IMR-90 (cell line): Measurements from ENCODE around the gene MBD3L5. TPM values are rescaled to one million over a fixed set of nuclear protein-coding genes. Genes with fewer than 3 reads are reported as not detected.

Experiments
- ATAC-seq: fragments of 200-7000 bp; cut with Tn5 transposase; 2 replicates; pipeline ENCODE4 v1.9.1; 2020; ENCODE audit warnings: low read depth, mild to moderate bottlenecking, moderate library complexity
- BruUV-seq: library from RNA; stranded (reverse); fragments of 400-500 nt; replicated peaks from 2 replicates; lab custom pipeline; 2021; lab: Mats Ljungman, UMichigan
- CTCF ChIA-PET: fragments of 300-600 bp; formaldehyde crosslinking; extraction: SDS; loops from one replicate; lab custom pipeline; 2021; ENCODE audit warnings: antibody characterized with exemption; lab: Yijun Ruan, JAX
- POLR2A ChIA-PET: fragments of 300-600 bp; sonication (Branson Sonifier 250); formaldehyde crosslinking; loops from one replicate; lab custom pipeline; 2022; ENCODE audit warnings: antibody characterized with exemption; ENCODE audit not compliant: unreplicated experiment; lab: Charles Lee
- DNase-seq: peaks from one replicate; pipeline ENCODE4 v3.0.0; 2013
- H2AFZ ChIP-seq: replicated peaks from 2 replicates; pipeline ENCODE3; 2013; ENCODE audit warnings: low read length, mild to moderate bottlenecking; ENCODE audit not compliant: poor library complexity
- H2AK5ac ChIP-seq: 2 replicates; pipeline ENCODE4 v1.6.1; 2013; ENCODE audit warnings: low read depth, low read length, inconsistent platforms
- H2AK9ac ChIP-seq: replicated peaks from 2 replicates; pipeline ENCODE3; 2013; ENCODE audit warnings: mild to moderate bottlenecking, low read depth, low read length, moderate library complexity; ENCODE audit not compliant: poor library complexity
- H2BK120ac ChIP-seq: 2 replicates; pipeline ENCODE4 v1.6.1; 2013; ENCODE audit warnings: low read depth, low read length, inconsistent platforms
- H2BK15ac ChIP-seq: 3 replicates; pipeline ENCODE4 v1.6.1; 2013; ENCODE audit warnings: low read depth, low read length, inconsistent platforms
- H2BK20ac ChIP-seq: 2 replicates; pipeline ENCODE4 v1.6.1; 2013; ENCODE audit warnings: low read depth, mild to moderate bottlenecking, inconsistent platforms, low read length, moderate library complexity
- H2BK5ac ChIP-seq: 2 replicates; pipeline ENCODE4 v1.6.1; 2013; ENCODE audit warnings: mild to moderate bottlenecking, low read depth, low read length, inconsistent platforms; ENCODE audit not compliant: poor library complexity, severe bottlenecking
- H3K14ac ChIP-seq: replicated peaks from 2 replicates; pipeline ENCODE4 v1.6.1; 2013; ENCODE audit warnings: low read depth, low read length, inconsistent platforms
- H3K18ac ChIP-seq: 2 replicates; pipeline ENCODE4 v1.6.1; 2013; ENCODE audit warnings: low read depth, low read length, control low read depth
- H3K23ac ChIP-seq: 2 replicates; pipeline ENCODE4 v1.6.1; 2013; ENCODE audit warnings: low read depth, low read length, inconsistent platforms
- H3K27ac ChIP-seq: 2 replicates; pipeline ENCODE4 v1.5.1; 2013; ENCODE audit warnings: mild to moderate bottlenecking, control low read depth, low read length; ENCODE audit not compliant: insufficient read depth
- H3K27me3 ChIP-seq: 2 replicates; pipeline ENCODE4 v1.6.1; 2013; ENCODE audit warnings: low read length; ENCODE audit not compliant: control insufficient read depth, insufficient read depth
- H3K36me3 ChIP-seq: 2 replicates; pipeline ENCODE4 v1.6.1; 2013; ENCODE audit warnings: low read length, mixed read lengths; ENCODE audit not compliant: control insufficient read depth, insufficient read depth
- H3K4ac ChIP-seq: 2 replicates; pipeline ENCODE4 v1.6.1; 2013; ENCODE audit warnings: low read depth, low read length, inconsistent platforms
- H3K4me1 ChIP-seq: 2 replicates; pipeline ENCODE4 v1.6.1; 2013; ENCODE audit warnings: low read length, mixed read lengths; ENCODE audit not compliant: control insufficient read depth, insufficient read depth
- H3K4me2 ChIP-seq: 2 replicates; pipeline ENCODE4 v1.6.1; 2013; ENCODE audit warnings: low read depth, mild to moderate bottlenecking, control low read depth, low read length, moderate library complexity
- H3K4me3 ChIP-seq: 2 replicates; pipeline ENCODE4 v1.5.1; 2013; ENCODE audit warnings: low read depth, mild to moderate bottlenecking, control low read depth, low read length, moderate library complexity; ENCODE audit not compliant: insufficient read depth
- H3K56ac ChIP-seq: 2 replicates; pipeline ENCODE4 v1.6.1; 2013; ENCODE audit warnings: low read length, inconsistent platforms; ENCODE audit not compliant: insufficient read depth; ENCODE audit errors: extremely low read depth
- H3K79me1 ChIP-seq, 2 experiments: 2 replicates each; pipeline ENCODE4 v1.6.1; 2013; ENCODE audit warnings: low read length in 2 of 2, inconsistent platforms in 1 of 2, low read depth in 1 of 2
- H3K9ac ChIP-seq: 2 replicates; pipeline ENCODE4 v1.6.1; 2013; ENCODE audit warnings: low read depth, low read length, control low read depth
- H3K9me1 ChIP-seq: 2 replicates; pipeline ENCODE4 v1.6.1; 2013; ENCODE audit warnings: low read length, inconsistent platforms; ENCODE audit not compliant: insufficient read depth
- H3K9me3 ChIP-seq: 2 replicates; pipeline ENCODE4 v1.6.1; 2013; ENCODE audit warnings: low read length; ENCODE audit not compliant: control insufficient read depth, insufficient read depth
- H4K20me1 ChIP-seq: 2 replicates; pipeline ENCODE4 v1.6.1; 2013; ENCODE audit warnings: low read length, inconsistent platforms; ENCODE audit not compliant: insufficient read depth
- H4K5ac ChIP-seq: 2 replicates; pipeline ENCODE4 v1.6.1; 2013; ENCODE audit warnings: mild to moderate bottlenecking, low read depth, low read length, control low read depth
- H4K8ac ChIP-seq, 2 experiments: 2 replicates each; pipeline ENCODE4 v1.6.1; 2013; ENCODE audit warnings: low read depth in 2 of 2, low read length in 2 of 2, control low read depth in 1 of 2, inconsistent platforms in 1 of 2
- H4K91ac ChIP-seq: 2 replicates; pipeline ENCODE4 v1.6.1; 2013; ENCODE audit warnings: low read depth, low read length, inconsistent platforms; ENCODE audit not compliant: insufficient read depth
- FOS ChIP-seq: fragments of 150-350 bp; IDR thresholded peaks from 2 replicates; pipeline ENCODE4 v1.6.1; 2016; ENCODE audit warnings: low read depth, low read length
- MAFK ChIP-seq: IDR thresholded peaks from 2 replicates; pipeline ENCODE4 v1.6.1; 2012; ENCODE audit warnings: low read depth, low read length, improper control_type of control experiment
- NFE2L2 ChIP-seq: fragments of 150-350 bp; IDR thresholded peaks from 2 replicates; pipeline ENCODE4 v1.6.1; 2016; ENCODE audit warnings: low read depth, mild to moderate bottlenecking, low read length
- POLR2A ChIP-seq: IDR thresholded peaks from 2 replicates; pipeline ENCODE4 v1.6.1; 2012; ENCODE audit warnings: mild to moderate bottlenecking, low read depth, low read length
- RCOR1 ChIP-seq: IDR thresholded peaks from 2 replicates; pipeline ENCODE4 v1.6.1; 2012; ENCODE audit warnings: mild to moderate bottlenecking, low read length, improper control_type of control experiment; ENCODE audit not compliant: insufficient replicate concordance
- SMC3 ChIP-seq: fragments of 150-350 bp; IDR thresholded peaks from 2 replicates; pipeline ENCODE4 v1.6.1; 2016; ENCODE audit warnings: low read depth, mild to moderate bottlenecking, antibody characterized with exemption, low read length, moderate library complexity
- WGBS, 2 experiments: methylation state at CpG; one replicate each; pipeline versions ENCODE4 v1.1.5 to v1.1.7; 2013; ENCODE audit warnings: missing lambda C conversion rate in 2 of 2; ENCODE audit not compliant: insufficient read length in 1 of 2; ENCODE audit errors: extremely low coverage in 2 of 2; 5-methylcytosine and 5-hydroxymethylcytosine counted together
- dilution Hi-C: fragments of 300-500 bp; cut with HindIII; formaldehyde crosslinking; loops from one replicate; pipeline ENCODE4 v1.14.3; 2018; ENCODE audit warnings: low sequenced_read_pairs; ENCODE audit not compliant: unreplicated experiment
- in situ Hi-C: fragments of 300-500 bp; cut with MboI; formaldehyde crosslinking; loops from 3 replicates; pipeline ENCODE4 v1.14.3; 2019; ENCODE audit warnings: low sequenced_read_pairs, inconsistent platforms, mixed read lengths
- intact Hi-C: fragments of 100-400 bp; cut with micrococcal nuclease; formaldehyde crosslinking; loops from 2 replicates; pipeline ENCODE4 v1.10.0; 2022
- polyA plus RNA-seq, 3 experiments: library from polyadenylated mRNA; depleted of rRNA; stranded (reverse); fragments of >200 nt; gene quantifications; 2 replicates each; pipeline ENCODE4 v1.2.3, GENCODE V29; 2012; ENCODE audit warnings: low replicate concordance in 1 of 3
- total RNA-seq: library from RNA; depleted of rRNA; stranded (reverse); fragments of >200 nt; gene quantifications from 2 replicates; pipeline ENCODE4 v1.2.3, GENCODE V29; 2012
- TF ChIP-seq, protein P1 (sequence below): fragments of 150-350 bp; IDR thresholded peaks from 2 replicates; pipeline ENCODE4 v1.6.1; 2016; ENCODE audit warnings: low read depth, mild to moderate bottlenecking, low read length, moderate library complexity, borderline replicate concordance

MBD3L5 gene
- total and polyA plus RNA-seq, 2 of the 4 experiments (the other 2 are of a cell fraction), result not detected

GRCh38 chr19:6996810-6997209, 33.6 kb upstream of the MBD3L5 start:
- Histone ChIP-seq H3K4me1 (no peaks in the 10 kb centered on the region), H4K20me1 (no peaks in the 10 kb centered on the region), H3K4me3 (no peak overlapping the region), H4K8ac (no peak overlapping the region), H3K9me3 (peaks cover 14% of the 10 kb centered on the region), H3K18ac (no peak overlapping the region), H3K23ac (no peak overlapping the region), H2BK20ac (no peak overlapping the region), H2BK5ac (no peak overlapping the region), H3K27me3 (no peaks in the 10 kb centered on the region), H2BK120ac (no peak overlapping the region), H3K4ac (no peak overlapping the region), H3K56ac (no peak overlapping the region), H2AFZ (no peak overlapping the region), H3K27ac (no peak overlapping the region), H3K36me3 (no peaks in the 10 kb centered on the region), H2BK15ac (no peak overlapping the region), H3K9me1 (no peaks in the 10 kb centered on the region), H4K91ac (no peak overlapping the region), H2AK5ac (no peak overlapping the region), H3K14ac (no peak overlapping the region), H2AK9ac (no peak overlapping the region), H3K79me1 (no peaks in the 10 kb centered on the region), H3K9ac (no peak overlapping the region), H3K4me2 (no peak overlapping the region), H4K5ac (no peak overlapping the region)
- ATAC-seq, result no peak
- dilution Hi-C loops (no loop called here), in situ Hi-C loops (no loop called here), intact Hi-C loops (no loop called here)
- CTCF ChIA-PET, result no interaction called here
- 14% methylated on average over 1 of the region's 4 CpGs; no CpG with 5 or more reads in 1 of the 2 experiments for WGBS, 2 experiments
- TF ChIP-seq SMC3 (no peak), POLR2A (no peak), FOS (no peak), RCOR1 (no peak), MAFK (no peak), NFE2L2 (no peak)
- TF ChIP-seq, protein P1, sequence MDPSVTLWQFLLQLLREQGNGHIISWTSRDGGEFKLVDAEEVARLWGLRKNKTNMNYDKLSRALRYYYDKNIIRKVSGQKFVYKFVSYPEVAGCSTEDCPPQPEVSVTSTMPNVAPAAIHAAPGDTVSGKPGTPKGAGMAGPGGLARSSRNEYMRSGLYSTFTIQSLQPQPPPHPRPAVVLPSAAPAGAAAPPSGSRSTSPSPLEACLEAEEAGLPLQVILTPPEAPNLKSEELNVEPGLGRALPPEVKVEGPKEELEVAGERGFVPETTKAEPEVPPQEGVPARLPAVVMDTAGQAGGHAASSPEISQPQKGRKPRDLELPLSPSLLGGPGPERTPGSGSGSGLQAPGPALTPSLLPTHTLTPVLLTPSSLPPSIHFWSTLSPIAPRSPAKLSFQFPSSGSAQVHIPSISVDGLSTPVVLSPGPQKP, result no peak
- BruUV-seq, result no TSS peak
- POLR2A ChIA-PET, result no interaction called here
- no peak for DNase-seq
